DLD1 (cell line): ENCODE measurements around the gene TEPSIN.

Experiments
- in situ Hi-C: cut with HindIII; loops from 2 replicates; pipeline ENCODE4 v1.10.0; 2017; ENCODE audit warnings: low sequenced_read_pairs

The TEPSIN gene, protein sequence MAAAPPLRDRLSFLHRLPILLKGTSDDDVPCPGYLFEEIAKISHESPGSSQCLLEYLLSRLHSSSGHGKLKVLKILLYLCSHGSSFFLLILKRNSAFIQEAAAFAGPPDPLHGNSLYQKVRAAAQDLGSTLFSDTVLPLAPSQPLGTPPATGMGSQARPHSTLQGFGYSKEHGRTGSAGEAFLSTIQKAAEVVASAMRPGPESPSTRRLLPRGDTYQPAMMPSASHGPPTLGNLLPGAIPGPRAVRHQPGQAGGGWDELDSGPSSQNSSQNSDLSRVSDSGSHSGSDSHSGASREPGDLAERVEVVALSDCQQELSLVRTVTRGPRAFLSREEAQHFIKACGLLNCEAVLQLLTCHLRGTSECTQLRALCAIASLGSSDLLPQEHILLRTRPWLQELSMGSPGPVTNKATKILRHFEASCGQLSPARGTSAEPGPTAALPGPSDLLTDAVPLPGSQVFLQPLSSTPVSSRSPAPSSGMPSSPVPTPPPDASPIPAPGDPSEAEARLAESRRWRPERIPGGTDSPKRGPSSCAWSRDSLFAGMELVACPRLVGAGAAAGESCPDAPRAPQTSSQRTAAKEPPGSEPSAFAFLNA

DNA sequence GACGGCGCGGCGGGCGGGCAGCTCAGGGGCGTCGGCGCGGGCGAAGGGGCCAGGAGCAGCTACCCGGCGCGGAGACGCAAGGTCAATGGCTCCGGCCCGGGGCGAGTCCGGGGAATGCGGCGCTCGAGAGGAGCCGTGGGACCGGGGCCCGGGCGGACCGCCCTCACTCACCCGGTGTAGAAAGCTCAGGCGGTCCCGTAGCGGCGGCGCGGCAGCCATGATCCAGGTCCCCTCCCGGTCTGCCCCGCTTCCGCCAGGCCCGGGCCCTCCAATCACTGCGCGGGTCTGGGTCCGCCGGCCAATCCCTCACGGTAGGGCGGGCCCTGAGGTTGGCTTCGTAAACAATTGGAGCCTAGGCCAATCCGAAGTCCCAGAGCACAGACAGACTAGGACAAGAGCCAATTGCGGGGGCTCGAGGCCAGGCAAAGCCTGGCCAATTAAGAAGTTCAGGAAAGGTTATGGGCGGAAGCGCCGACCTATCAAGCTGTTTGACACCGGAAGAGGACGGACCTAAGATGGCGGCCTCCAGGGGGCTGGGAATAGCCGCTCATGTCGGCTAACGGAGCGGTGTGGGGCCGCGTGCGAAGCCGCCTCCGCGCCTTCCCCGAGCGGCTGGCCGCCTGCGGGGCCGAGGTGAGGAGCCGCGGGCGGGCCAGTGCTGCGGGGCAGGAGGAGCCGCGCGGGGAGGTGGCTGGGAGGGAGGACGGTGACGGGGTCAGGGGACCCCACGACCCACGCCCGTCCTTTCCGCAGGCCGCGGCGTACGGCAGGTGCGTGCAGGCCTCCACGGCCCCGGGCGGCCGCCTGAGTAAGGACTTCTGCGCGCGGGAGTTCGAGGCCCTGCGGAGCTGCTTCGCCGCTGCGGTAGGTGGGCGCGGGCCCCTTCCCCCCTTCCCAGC, at the start of gene TEPSIN, which contains the start of gene NDUFAF8:
Gene TEPSIN, minus strand, starts transcription at position 241 of the 899 bp plus-strand sequence. Its CDS starts 22 bp downstream, at position 219.
Gene NDUFAF8, plus strand, starts transcription at position 504 of the 899 bp plus-strand sequence. Its CDS starts 46 bp downstream, at position 550.
- in situ Hi-C loops, result no loop called here

DNA sequence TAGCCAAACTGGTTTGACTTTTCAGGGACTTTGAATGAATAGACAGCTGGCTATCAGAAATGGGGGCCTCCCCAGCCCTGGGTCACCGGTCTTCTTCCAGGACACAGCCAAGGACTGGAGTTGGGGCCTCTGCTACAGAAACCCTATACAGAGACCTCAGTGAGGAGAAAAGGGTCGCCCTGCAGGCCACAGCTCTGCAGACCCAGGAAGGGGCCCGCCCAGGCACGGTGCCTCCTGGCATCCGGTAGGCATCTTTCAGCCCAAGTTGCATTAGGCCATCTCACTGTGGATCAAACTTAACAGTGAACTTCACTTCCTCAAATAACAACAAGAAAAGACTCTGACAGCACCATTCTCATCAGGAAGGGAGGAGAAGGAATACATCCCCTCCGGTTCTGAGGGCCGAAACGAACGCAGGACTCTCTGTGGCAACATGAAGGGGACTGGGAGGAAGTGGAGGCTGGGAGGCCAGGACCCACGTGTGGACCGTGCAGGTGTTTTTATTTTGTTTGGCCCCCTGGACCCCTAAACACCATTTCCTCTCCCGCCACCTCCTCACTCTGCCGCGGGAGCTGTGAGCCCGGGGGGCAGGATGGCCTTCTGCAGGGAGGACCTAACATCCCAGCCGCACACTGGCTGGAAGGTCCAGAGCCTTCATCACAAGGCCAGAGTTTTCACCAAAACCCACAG, 49.0 kb upstream of the TEPSIN start:
- in situ Hi-C loops, result no loop called here

- in situ Hi-C loops, result no loop called here
These were observed 48.3 kb upstream of the TEPSIN start for GRCh38 chr17:81287152-81287551.

GRCh38 chr17:81286491-81287145, 47.8 kb upstream of the TEPSIN start:
- in situ Hi-C loops, result no loop called here

GRCh38 chr17:81285894-81286293, 47.0 kb upstream of the TEPSIN start:
- in situ Hi-C loops, result no loop called here

- in situ Hi-C loops, result no loop called here
These were observed 46.5 kb upstream of the TEPSIN start for GRCh38 chr17:81285179-81285878.

DNA sequence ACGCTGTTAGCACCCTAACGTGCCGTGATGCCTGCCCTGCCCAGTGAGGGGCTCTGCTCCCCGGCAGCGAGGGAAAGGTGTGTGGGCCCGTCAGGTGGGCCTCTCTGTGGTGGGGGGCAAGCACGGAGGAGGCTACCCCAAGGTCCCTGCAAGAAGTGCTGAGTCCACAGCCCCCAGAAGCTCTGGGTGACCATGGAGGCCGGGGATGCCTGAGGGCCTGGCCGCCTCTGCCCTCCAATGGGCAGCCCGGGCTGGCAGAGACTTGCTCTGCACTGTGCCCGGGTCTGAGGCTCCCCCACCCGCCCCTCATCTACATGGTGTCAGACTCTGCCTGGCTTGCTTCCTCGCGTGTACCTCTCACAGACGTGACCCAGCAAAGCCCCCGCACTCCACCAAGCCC, 44.0 kb upstream of the TEPSIN start:
- in situ Hi-C loops, result no loop called here

DNA sequence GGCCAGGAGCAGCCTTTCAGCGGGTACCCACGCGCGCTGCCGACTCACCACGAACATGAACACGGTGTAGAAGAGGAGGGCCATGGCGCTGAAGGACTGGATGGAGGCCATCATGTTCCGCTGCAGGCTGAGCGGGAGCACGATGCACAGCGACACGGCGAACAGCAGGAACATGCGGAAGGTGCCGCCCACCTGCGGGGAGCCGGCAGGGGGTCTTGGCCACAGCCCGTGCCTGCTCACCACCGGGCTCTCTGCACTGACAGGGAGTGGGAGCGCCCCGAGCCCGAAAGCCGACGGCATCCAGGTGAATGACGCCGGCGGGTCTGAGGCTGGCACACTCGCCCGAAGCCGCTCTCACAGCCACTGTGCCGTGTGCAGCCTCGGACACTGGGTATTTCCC, 43.3 kb upstream of the TEPSIN start:
- in situ Hi-C loops, result no loop called here

- in situ Hi-C loops, result no loop called here
These were observed 41.7 kb upstream of the TEPSIN start for GRCh38 chr17:81280571-81280970.

DNA sequence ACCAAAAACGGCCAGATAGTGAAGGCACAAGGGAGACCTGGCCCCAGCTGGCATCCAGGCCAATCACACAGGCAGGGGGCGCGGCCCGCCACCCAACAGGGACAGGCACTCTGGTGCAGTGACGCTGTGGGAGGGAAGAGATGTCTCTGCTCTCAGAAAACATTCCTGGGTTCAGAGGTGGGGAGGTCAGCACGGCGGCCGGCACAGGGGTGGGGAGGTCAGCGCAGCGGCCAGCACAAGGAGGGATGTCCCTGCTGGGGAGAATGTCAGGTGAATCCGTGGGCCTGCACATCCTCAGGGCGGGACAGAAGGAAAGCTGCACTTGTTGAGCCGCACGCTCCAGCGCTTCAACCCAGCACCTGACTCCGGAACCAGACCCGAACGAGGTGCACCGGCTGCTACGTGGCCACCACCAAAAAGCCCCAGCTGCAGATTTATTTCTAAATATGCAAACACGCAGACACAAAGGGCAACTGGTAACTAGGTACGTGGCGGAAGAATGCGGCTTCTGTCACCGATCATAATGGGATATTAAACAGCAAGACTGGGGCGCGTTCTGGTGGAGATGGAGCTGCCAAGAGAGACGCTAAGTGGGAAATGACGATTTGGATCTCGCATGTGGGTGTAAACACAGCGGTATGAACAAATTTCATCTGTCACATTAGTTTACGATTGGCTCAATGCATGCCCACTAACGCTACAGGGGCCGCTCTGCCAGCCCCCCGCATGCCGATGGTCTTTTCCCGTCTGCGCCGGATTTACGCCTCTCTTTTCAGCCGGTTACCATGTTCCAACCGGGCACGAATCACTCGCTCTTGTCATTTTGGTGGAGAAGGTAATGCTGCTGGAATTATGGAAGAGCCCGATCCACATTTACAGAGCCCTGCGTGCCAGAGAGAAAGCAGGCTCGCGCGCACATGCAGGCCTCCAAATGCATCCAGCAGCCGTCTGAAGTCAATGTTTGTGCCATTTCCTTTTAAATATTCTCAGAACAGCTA, 40.7 kb upstream of the TEPSIN start:
- in situ Hi-C loops, result no loop called here

- in situ Hi-C loops, result no loop called here
These were observed 40.0 kb upstream of the TEPSIN start for GRCh38 chr17:81278831-81279230.

DNA sequence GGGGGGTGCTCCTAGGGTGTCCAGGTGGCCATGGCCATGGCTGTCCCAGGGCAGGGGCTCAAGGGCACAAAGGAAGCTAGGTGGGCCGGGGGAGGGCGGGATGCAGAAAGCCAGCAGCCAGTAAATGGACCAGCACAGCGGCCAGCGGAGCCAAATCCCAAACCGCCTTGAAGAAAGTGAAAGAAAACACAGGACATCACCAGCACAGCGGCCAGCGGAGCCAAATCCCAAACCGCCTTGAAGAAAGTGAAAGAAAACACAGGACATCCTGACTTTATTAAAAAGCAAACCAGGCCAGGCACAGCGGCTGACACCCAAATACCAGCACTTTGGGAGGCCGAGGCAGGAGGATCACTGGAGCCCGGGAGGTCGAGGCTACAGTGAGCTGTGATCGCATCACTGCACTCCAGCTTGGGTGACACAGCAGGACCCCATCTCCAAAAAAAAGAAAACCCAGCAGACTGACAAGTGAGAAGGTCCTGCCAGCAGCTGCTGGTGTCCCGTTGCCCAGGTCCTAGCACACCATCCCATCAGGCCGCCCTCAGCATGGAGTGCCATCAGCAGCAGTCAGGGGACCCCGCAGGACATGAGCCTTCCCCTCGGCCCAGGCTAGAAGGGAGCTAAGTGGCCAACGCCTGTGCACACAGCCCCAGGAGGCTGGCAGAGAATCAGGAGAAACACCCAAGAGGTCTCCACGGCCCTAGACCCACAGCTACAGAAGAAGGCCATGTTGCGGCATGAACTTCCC, 39.3 kb upstream of the TEPSIN start:
- in situ Hi-C loops, result no loop called here

DNA sequence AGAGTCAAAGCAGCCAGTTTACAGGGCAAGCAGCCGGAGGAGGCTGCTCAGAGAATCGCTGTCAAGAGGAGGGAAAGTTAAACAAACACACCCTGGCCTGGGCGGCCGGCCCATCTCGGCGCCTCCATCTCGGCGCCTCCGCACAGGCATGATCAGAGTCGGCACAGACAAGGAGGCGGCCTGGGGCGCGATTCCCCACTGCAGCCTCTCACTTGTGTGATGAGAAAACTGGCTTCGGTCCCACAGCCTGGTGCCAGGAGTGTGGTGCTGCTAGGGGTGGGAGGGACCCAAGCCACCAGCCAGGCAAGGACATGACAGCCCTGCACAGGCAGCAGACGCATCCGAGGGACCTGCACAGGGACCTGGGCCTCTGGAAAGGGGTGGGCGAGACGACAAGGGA, 38.6 kb upstream of the TEPSIN start:
- in situ Hi-C loops, result no loop called here

GRCh38 chr17:81276781-81277180, 37.9 kb upstream of the TEPSIN start:
- in situ Hi-C loops, result no loop called here

- in situ Hi-C loops, result no loop called here
These were observed 35.6 kb upstream of the TEPSIN start for GRCh38 chr17:81274471-81274855.

DNA sequence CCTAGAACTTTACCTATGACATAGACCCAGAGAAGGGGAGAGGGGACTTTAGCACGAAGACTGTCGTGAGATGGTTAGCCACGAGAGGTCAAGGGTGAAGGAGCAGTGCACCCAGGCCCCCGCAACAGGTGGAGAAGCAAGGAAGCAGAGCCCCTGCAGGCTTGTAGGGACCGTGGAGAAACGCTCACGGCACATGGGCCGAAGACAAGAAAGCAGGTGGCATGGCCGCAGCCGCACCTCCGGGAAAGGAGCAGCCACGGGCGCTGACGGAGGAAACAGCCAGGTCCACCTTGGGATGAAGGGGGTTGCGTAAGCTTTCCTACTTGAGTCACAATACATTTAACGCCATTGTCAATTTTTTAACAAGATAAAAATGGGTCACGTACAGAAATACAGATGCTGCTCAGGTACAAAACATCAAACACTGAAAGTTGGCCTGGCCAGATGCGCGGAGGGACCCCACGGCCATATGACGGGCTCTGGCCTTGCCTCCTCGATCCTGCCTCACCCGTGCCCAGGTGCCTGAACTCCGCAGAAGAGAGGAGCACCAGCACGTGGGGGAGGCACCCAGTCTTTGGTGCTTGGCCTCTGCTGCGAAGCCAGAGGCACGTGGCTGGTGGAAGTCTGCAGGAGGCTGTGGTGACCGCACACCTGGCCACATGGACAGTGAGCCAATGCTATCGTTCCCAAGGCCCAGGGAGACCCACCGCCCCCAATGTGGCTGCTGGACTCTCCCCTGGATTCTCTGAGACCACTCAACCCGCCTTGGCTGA, 35.0 kb upstream of the TEPSIN start:
- in situ Hi-C loops, result no loop called here

DNA sequence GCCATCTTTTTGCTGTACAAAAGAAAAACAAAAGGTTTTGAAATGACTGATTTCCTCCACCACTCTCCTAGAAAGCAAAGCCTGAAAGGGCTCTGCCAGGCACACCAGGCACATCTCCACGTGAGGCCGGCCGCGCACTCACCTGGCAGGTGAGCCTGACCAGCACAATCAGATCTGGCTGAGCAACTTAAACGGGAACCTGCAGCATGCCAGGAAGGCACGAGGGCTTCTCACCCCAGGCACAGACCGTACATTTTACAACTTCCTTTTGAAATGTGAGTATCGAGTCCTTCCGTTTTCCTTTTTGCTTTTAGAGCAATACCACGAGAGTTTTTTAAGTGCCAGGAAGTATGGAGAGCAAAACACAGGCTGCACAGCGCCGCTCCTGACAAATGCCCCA, 33.8 kb upstream of the TEPSIN start:
- in situ Hi-C loops, result no loop called here
